Brain microvascular endothelial cell (primary cell): ENCODE measurements around the gene RHOC.

Experiments used
- DNase-seq: peaks from one replicate; pipeline ENCODE4 v3.0.0-alpha.2; 2020
- H3K27ac ChIP-seq: fragments of 250-450 bp; sonication (Bioruptor Pico); 2 replicates; pipeline ENCODE4 v1.5.1; 2020; ENCODE audit warnings: mild to moderate bottlenecking, moderate library complexity
- H3K27me3 ChIP-seq: fragments of 250-450 bp; sonication (Bioruptor Pico); replicated peaks from 2 replicates; pipeline ENCODE4 v1.5.1; 2020; ENCODE audit warnings: mild to moderate bottlenecking
- H3K36me3 ChIP-seq: fragments of 250-450 bp; sonication (Bioruptor Pico); replicated peaks from 2 replicates; pipeline ENCODE4 v1.5.1; 2020; ENCODE audit warnings: mild to moderate bottlenecking
- H3K4me3 ChIP-seq: 2 replicates; pipeline ENCODE4 v1.5.1; 2011; ENCODE audit warnings: low read depth, mild to moderate bottlenecking, control low read depth, low read length, moderate library complexity
- CTCF ChIP-seq: IDR thresholded peaks from 2 replicates; pipeline ENCODE4 v1.5.1; 2011; ENCODE audit warnings: low read depth, mild to moderate bottlenecking, moderate library complexity, low read length, control low read depth, inconsistent platforms; ENCODE audit errors: missing control alignments
- in situ Hi-C: cut with HindIII; loops from 2 replicates; pipeline ENCODE4 v1.10.0; 2017; ENCODE audit warnings: low sequenced_read_pairs, low pct_ligation_motif_present

The RHOC gene

GRCh38 chr1:112674440-112674985 lies 32.4 kb downstream of the RHOC start, which contains the start of gene MOV10:
MOV10 (plus strand) TSS chr1:112674659; CDS start chr1:112674913, 254 bp downstream.
- in situ Hi-C loops, result no loop called here

GRCh38 chr1:112673592-112674439 lies 33.1 kb downstream of the RHOC start:
- in situ Hi-C loops, result no loop called here
- Histone ChIP-seq H3K27me3 (no peaks in the 10 kb centered on the region), H3K27ac (peak overlapping the region; percentile 58), H3K4me3 (peak overlapping the region; percentile 86), H3K36me3 (peaks cover 31% of the 10 kb centered on the region)
- peak; percentile 75 for TF ChIP-seq CTCF
- DNase-seq, result peak; percentile 66

More at GRCh38 chr1:112674440-112674985, 32.4 kb downstream of the RHOC start, which contains the start of gene MOV10:
- Histone ChIP-seq H3K27ac (peak within 1 kb of the TSS; percentile 58), H3K36me3 (peaks cover 24% of the 10 kb centered on the region), H3K4me3 (peak within 1 kb of the TSS; percentile 86), H3K27me3 (no peaks in the 10 kb centered on the region)
- no peak for TF ChIP-seq CTCF
- peak; percentile 59 for DNase-seq

GRCh38 chr1:112672842-112673241 lies 34.1 kb downstream of the RHOC start:
- DNase-seq, result no peak
- no peak for TF ChIP-seq CTCF
- Histone ChIP-seq H3K27ac (no peak overlapping the region), H3K27me3 (no peaks in the 10 kb centered on the region), H3K36me3 (peaks cover 38% of the 10 kb centered on the region), H3K4me3 (no peak overlapping the region)
- in situ Hi-C loops, result no loop called here

- no peak for TF ChIP-seq CTCF
- in situ Hi-C loops, result no loop called here
- peaks cover 46% of the 10 kb centered on the region for H3K36me3 ChIP-seq
- H3K27me3 ChIP-seq, result no peaks in the 10 kb centered on the region
- H3K4me3 ChIP-seq, result no peak overlapping the region
- no peak overlapping the region for H3K27ac ChIP-seq
- no peak for DNase-seq
These were observed 34.9 kb downstream of the RHOC start for GRCh38 chr1:112672009-112672408.

GRCh38 chr1:112666946-112667345 lies 40.0 kb downstream of the RHOC start:
- no peak for DNase-seq
- TF ChIP-seq CTCF, result no peak
- in situ Hi-C loops, result no loop called here
- H3K27me3 ChIP-seq, result no peaks in the 10 kb centered on the region
- no peak overlapping the region for H3K4me3 ChIP-seq
- no peak overlapping the region for H3K27ac ChIP-seq
- H3K36me3 ChIP-seq, result peaks cover 82% of the 10 kb centered on the region
